MM.1S (cell line): ENCODE data around the gene FBXW5.

Source experiments
- DNase-seq: peaks from one replicate; pipeline ENCODE4 v3.0.0-alpha.2; 2015
- H2AFZ ChIP-seq: fragments of 300-600 bp; sonication (generic); 2 replicates; pipeline ENCODE4 v1.6.0; 2016; ENCODE audit warnings: antibody characterized with exemption, low read length
- H3F3A ChIP-seq: fragments of 300-600 bp; sonication (generic); 2 replicates; pipeline ENCODE4 v1.6.1; 2016; ENCODE audit warnings: mild to moderate bottlenecking, antibody characterized with exemption, low read length, moderate library complexity, mixed read lengths; ENCODE audit not compliant: insufficient read depth
- H3K27ac ChIP-seq: fragments of 300-600 bp; sonication (generic); 2 replicates; pipeline ENCODE4 v1.5.1; 2016; ENCODE audit warnings: mild to moderate bottlenecking, low read length
- H3K27me3 ChIP-seq: fragments of 300-600 bp; sonication (generic); replicated peaks from 2 replicates; pipeline ENCODE4 v1.6.0; 2016; ENCODE audit warnings: low read length; ENCODE audit not compliant: insufficient read depth
- H3K36me3 ChIP-seq: fragments of 300-600 bp; sonication (generic); replicated peaks from 2 replicates; pipeline ENCODE4 v1.6.1; 2016; ENCODE audit warnings: mild to moderate bottlenecking, low read length, mixed read lengths; ENCODE audit not compliant: insufficient read depth
- H3K4me1 ChIP-seq: fragments of 300-600 bp; sonication (generic); 2 replicates; pipeline ENCODE4 v1.6.1; 2016; ENCODE audit warnings: low read length, mixed read lengths
- H3K4me2 ChIP-seq: fragments of 300-600 bp; sonication (generic); 2 replicates; pipeline ENCODE4 v1.6.0; 2016; ENCODE audit warnings: low read depth, low read length
- H3K4me3 ChIP-seq: fragments of 300-600 bp; sonication (generic); 2 replicates; pipeline ENCODE4 v1.5.1; 2016; ENCODE audit warnings: low read length, mixed read lengths
- H3K79me2 ChIP-seq: fragments of 300-600 bp; sonication (generic); 2 replicates; pipeline ENCODE4 v1.6.1; 2016; ENCODE audit warnings: mixed run types, low read length, mixed read lengths
- H3K9ac ChIP-seq: fragments of 300-600 bp; sonication (generic); 2 replicates; pipeline ENCODE4 v1.6.1; 2016; ENCODE audit warnings: low read length, mixed read lengths
- H3K9me2 ChIP-seq: fragments of 300-600 bp; sonication (generic); replicated peaks from 2 replicates; pipeline ENCODE4 v1.6.1; 2016; ENCODE audit warnings: mild to moderate bottlenecking, low read length, mixed read lengths; ENCODE audit not compliant: insufficient read depth
- H3K9me3 ChIP-seq: fragments of 300-600 bp; sonication (generic); replicated peaks from 2 replicates; pipeline ENCODE4 v1.6.1; 2016; ENCODE audit warnings: mild to moderate bottlenecking, low read length, mixed read lengths; ENCODE audit not compliant: insufficient read depth
- H4K20me1 ChIP-seq: fragments of 300-600 bp; sonication (generic); 2 replicates; pipeline ENCODE4 v1.6.1; 2016; ENCODE audit warnings: mild to moderate bottlenecking, low read length, moderate library complexity, mixed read lengths; ENCODE audit not compliant: insufficient read depth
- EZH2 ChIP-seq: fragments of 300-600 bp; sonication (generic); optimal IDR thresholded peaks from 2 replicates; pipeline ENCODE3; 2017; ENCODE audit warnings: low read depth, mild to moderate bottlenecking, antibody characterized with exemption, low read length, mixed read lengths
- EZH2phosphoT487 ChIP-seq: fragments of 300-600 bp; sonication (generic); IDR thresholded peaks from 2 replicates; pipeline ENCODE4 v1.6.1; 2018; ENCODE audit warnings: antibody characterized with exemption, low read length
- TF ChIP-seq, protein P1 (sequence below): fragments of 300-600 bp; sonication (generic); IDR thresholded peaks from 2 replicates; pipeline ENCODE4 v1.5.1; 2016; ENCODE audit warnings: antibody characterized with exemption, low read length, mixed read lengths

FBXW5 gene

DNA sequence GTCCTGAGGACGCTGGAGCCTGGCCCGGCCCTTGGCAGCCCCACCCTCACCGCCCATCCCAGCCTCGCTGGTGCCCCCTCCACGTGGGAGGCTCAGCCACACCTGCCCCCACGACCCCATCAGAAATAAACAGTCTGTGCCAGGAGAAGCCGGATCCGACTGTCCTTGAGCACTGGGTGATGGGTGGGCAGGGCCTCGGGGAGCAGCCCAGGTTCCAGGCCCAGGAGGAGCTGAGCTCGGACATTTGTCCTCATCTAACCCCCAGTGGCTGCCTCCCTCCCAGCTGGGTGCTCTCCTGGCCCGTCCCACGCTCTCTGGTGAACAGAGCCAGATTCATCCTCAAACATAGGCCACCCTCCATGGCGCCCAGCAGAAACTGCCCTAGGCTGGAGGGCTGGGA lies 28.2 kb upstream of the FBXW5 start:
- DNase-seq: no peak
- Histone ChIP-seq H2AFZ (no peak overlapping the region), H3K36me3 (no peaks in the 10 kb centered on the region), H3K9me2 (no peaks in the 10 kb centered on the region), H3K9me3 (no peaks in the 10 kb centered on the region), H3K27ac (no peak overlapping the region), H3K4me3 (no peak overlapping the region), H3K79me2 (no peaks in the 10 kb centered on the region), H3K4me1 (no peaks in the 10 kb centered on the region), H3F3A (no peaks in the 10 kb centered on the region), H3K4me2 (no peak overlapping the region), H3K27me3 (peaks cover 85% of the 10 kb centered on the region), H3K9ac (no peak overlapping the region), H4K20me1 (no peaks in the 10 kb centered on the region)
- TF ChIP-seq EZH2phosphoT487 (no peak), EZH2 (no peak)
- TF ChIP-seq, protein P1, sequence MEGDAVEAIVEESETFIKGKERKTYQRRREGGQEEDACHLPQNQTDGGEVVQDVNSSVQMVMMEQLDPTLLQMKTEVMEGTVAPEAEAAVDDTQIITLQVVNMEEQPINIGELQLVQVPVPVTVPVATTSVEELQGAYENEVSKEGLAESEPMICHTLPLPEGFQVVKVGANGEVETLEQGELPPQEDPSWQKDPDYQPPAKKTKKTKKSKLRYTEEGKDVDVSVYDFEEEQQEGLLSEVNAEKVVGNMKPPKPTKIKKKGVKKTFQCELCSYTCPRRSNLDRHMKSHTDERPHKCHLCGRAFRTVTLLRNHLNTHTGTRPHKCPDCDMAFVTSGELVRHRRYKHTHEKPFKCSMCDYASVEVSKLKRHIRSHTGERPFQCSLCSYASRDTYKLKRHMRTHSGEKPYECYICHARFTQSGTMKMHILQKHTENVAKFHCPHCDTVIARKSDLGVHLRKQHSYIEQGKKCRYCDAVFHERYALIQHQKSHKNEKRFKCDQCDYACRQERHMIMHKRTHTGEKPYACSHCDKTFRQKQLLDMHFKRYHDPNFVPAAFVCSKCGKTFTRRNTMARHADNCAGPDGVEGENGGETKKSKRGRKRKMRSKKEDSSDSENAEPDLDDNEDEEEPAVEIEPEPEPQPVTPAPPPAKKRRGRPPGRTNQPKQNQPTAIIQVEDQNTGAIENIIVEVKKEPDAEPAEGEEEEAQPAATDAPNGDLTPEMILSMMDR: no peak

DNA sequence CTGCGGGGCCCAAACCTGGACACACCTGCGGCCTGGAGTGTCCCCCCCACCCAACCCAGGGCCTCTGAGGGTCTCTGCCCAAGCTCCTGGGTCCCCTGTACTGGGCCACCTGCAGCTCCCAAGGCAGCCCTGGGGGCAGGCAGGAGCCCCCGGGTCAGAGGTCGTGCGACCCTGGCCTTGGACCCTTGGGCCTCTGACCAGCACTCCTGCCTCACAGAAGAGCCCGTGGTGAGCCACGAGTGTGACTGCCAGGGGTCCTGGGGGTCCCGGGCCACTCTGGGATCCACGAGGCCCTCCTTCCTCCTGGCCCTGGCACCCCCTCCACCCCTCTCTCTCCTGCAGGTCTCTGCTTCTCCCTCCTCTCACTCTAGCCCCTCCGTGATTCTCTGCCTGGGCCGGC lies 27.8 kb upstream of the FBXW5 start:
- H3K4me1 ChIP-seq: no peaks in the 10 kb centered on the region
- no peaks in the 10 kb centered on the region for H3K36me3 ChIP-seq
- no peaks in the 10 kb centered on the region for H3K9me2 ChIP-seq
- no peaks in the 10 kb centered on the region for H3K79me2 ChIP-seq
- no peak overlapping the region for H3K4me2 ChIP-seq
- H3K27ac ChIP-seq: no peak overlapping the region
- H2AFZ ChIP-seq: no peak overlapping the region
- TF ChIP-seq, protein P1: no peak
- TF ChIP-seq EZH2phosphoT487 (no peak), EZH2 (no peak)
- H3K9me3 ChIP-seq: no peaks in the 10 kb centered on the region
- no peak for DNase-seq
- no peaks in the 10 kb centered on the region for H3F3A ChIP-seq
- H3K9ac ChIP-seq: no peak overlapping the region
- peaks cover 85% of the 10 kb centered on the region for H3K27me3 ChIP-seq
- no peak overlapping the region for H3K4me3 ChIP-seq
- no peaks in the 10 kb centered on the region for H4K20me1 ChIP-seq

DNA sequence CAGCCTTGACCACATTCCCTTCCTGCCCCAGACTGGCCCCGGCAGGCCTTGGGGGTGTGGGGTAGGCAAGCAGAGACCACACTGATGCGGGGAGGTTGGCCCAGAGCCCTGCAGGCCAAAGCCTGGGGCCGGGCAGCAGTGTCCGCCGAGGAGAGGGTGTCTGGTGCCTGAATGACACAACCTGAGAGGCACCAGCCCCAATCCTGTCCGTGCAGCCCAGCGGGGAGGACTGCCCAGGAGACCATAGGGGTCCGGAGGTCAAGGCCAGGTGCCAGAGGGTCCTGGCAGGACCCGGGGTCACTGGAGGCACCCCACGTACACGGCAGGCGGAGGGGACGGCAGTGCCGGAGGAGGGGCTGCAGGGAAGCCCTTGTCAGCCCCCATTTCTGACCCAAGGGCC lies 27.2 kb upstream of the FBXW5 start:
- Histone ChIP-seq H3K9me3 (no peaks in the 10 kb centered on the region), H3K4me3 (no peak overlapping the region), H4K20me1 (no peaks in the 10 kb centered on the region), H3K9ac (no peak overlapping the region), H3K27me3 (peaks cover 85% of the 10 kb centered on the region), H3K9me2 (no peaks in the 10 kb centered on the region), H3K27ac (no peak overlapping the region), H2AFZ (no peak overlapping the region), H3K36me3 (no peaks in the 10 kb centered on the region), H3F3A (no peaks in the 10 kb centered on the region), H3K4me1 (no peaks in the 10 kb centered on the region), H3K79me2 (no peaks in the 10 kb centered on the region), H3K4me2 (no peak overlapping the region)
- TF ChIP-seq, protein P1: no peak
- TF ChIP-seq EZH2phosphoT487: no peak
- no peak for TF ChIP-seq EZH2
- DNase-seq: no peak
